GM13977 (cell line): ENCODE data around the gene TMEM97.

Experiments
- DNase-seq: peaks from one replicate; pipeline ENCODE4 v3.0.0; 2012; ENCODE audit warnings: low spot score
- in situ Hi-C: fragments of 300-500 bp; cut with MboI; formaldehyde crosslinking; loops from one replicate; pipeline ENCODE4 v1.12.0; 2022; ENCODE audit warnings: low sequenced_read_pairs, low pct_unique_long_range_greater_than_20kb, mixed read lengths, inconsistent platforms; ENCODE audit not compliant: unreplicated experiment
- TF ChIP-seq, protein P1 (sequence below): IDR thresholded peaks from 2 replicates; pipeline ENCODE4 v1.5.1; 2012; ENCODE audit warnings: mild to moderate bottlenecking, control low read depth; ENCODE audit not compliant: insufficient read depth; ENCODE audit errors: extremely low read depth, missing control alignments

TMEM97 gene

DNA sequence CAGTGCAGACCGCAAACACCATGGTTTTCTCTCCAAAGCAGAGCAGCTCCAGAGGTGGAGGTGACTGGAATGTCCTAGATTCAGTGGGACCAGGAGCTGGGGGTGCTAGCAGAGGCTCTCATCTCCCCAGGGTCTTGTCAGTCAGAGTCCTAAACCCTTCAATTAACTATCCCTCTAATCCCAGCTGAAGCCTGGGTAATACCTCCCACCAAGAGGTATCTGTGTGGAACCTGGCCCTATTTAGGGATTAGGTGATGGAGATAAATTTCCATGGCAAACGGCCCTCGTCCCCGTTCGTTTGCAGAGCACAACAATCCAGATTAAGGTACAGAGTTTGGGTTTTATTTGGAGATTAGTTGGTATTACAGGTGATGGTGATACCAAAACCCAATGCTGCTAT, 44.2 kb downstream of the TMEM97 start:
- in situ Hi-C loops, result no loop called here
- no peak for DNase-seq
- TF ChIP-seq, protein P1, sequence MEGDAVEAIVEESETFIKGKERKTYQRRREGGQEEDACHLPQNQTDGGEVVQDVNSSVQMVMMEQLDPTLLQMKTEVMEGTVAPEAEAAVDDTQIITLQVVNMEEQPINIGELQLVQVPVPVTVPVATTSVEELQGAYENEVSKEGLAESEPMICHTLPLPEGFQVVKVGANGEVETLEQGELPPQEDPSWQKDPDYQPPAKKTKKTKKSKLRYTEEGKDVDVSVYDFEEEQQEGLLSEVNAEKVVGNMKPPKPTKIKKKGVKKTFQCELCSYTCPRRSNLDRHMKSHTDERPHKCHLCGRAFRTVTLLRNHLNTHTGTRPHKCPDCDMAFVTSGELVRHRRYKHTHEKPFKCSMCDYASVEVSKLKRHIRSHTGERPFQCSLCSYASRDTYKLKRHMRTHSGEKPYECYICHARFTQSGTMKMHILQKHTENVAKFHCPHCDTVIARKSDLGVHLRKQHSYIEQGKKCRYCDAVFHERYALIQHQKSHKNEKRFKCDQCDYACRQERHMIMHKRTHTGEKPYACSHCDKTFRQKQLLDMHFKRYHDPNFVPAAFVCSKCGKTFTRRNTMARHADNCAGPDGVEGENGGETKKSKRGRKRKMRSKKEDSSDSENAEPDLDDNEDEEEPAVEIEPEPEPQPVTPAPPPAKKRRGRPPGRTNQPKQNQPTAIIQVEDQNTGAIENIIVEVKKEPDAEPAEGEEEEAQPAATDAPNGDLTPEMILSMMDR, result no peak

DNA sequence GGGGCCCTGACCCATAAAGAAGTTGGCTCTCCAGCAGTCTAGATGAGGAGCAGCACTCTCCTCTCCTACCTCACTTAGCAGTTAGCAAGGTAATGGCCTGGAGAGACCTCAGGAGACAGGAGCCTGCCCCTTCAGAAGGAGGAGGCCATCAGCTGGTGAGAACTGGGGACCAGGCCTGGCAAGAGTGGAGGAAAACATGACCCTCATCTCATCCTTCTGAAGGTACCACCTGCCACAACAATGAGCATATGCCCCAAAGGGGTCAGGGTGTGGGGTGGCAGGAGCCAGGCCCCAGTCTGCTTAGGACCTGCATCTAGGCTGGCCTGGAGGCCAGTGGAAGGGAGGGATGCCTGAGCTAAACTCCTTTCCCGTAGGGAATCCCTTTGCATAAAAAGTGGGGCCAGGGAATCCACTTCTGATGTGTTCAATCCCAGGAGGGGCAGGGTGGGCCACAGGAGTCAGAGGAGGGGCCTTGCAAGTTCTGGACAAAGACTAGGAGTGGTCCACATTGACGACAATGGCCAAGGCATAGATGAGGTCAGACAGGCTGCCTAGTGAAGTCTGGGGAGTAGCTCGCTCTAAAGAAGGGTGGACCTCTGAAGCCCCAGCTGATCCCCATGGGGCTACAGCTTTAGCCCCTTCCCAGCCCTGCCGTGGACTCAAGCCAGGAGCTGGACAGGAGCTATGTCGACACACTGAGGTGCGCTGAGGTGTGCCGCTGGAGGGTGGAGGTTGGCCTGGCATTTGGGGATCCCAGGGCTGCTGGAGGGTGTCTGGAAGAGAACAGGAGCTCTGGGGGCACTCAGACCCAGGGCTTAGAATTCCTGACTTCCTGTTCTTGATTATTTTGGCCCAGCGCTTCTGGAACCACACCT, 45.0 kb downstream of the TMEM97 start:
- in situ Hi-C loops, result no loop called here

DNA sequence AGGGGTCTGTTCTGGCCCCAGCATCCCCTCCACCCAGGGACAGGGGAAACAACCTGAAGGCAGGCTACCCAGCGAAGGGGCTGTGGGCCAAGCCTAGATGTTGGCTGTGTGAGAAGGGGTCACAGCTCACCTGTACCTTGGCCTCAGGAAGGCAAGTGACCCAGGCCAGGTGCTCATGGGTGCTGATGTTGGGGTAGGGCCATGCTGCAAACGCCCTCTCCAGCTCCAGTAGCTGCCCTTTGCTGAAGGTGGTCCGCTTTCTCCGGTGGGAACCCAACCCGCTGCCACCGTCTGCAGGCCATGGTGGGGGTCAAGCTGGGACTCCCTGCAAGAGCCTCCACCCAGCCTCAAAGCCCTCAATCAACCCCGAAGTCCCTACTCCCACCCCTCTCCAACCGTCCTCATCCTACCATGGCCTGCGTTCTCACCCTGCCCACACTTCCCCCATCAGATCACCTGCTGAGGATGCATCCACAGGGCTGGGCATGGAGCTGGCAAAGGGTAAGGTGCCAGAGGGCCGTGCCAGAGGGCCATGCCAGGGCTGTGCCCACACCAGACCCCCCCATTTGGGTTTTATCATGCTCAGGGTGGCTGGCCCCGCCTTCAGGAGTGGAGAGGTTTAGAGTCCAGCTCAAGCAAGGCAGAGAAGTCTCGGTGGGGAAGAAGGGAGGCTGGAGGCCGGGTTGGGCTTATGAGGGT, 45.8 kb downstream of the TMEM97 start, which contains the start of gene SEBOX:
TSS of gene SEBOX (minus strand) at position 535 of the 699 bp plus-strand sequence. CDS start at position 487, 48 bp downstream.
- DNase-seq, result no peak
- TF ChIP-seq, protein P1, result no peak
- in situ Hi-C loops, result no loop called here

More for the DNA sequence above, 45.0 kb downstream of the TMEM97 start:
- TF ChIP-seq, protein P1, result no peak
- no peak for DNase-seq

DNA sequence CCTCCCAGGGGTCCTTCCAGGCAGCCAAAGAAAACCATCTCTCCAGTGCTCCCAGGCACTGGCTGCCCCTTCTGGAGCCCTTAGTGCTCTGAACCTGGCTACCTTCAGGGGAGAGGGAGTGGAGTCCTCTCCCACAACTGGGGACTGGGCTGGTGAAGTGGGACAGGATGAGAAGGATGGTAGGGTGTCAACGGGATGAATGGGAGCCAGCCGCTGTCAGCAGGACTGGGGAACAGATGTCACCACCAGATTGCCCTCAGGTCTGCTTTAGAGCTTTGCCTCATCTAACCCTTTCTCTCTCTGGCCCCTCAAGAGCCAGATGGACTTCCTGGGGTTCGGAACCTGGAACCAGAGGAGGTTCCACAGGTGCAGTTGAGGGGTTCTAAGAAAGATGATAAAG, 46.5 kb downstream of the TMEM97 start:
- DNase-seq, result no peak
- in situ Hi-C loops, result no loop called here
- TF ChIP-seq, protein P1, result no peak

DNA sequence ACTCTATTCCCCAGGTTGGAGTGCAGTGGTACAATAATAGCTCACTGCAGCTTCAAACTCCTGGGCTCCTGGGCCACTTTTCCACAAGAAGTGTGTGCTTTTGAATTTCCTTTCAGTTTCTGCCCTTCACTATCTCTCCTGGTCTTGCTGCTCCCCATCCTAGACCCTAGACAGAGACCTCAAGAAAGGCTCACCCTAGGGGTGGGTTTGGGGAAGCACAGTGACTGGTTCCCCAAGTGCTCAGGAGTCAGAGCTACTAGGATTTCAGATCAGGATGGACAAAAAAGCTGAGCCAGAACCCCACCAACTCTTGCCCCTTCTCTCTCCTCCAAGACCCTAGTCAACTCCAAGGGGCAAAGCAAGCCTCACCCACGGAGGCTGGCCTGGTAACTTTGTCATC, 47.6 kb downstream of the TMEM97 start:
- in situ Hi-C loops, result no loop called here
- TF ChIP-seq, protein P1, result peak; percentile 5
- DNase-seq, result no peak

DNA sequence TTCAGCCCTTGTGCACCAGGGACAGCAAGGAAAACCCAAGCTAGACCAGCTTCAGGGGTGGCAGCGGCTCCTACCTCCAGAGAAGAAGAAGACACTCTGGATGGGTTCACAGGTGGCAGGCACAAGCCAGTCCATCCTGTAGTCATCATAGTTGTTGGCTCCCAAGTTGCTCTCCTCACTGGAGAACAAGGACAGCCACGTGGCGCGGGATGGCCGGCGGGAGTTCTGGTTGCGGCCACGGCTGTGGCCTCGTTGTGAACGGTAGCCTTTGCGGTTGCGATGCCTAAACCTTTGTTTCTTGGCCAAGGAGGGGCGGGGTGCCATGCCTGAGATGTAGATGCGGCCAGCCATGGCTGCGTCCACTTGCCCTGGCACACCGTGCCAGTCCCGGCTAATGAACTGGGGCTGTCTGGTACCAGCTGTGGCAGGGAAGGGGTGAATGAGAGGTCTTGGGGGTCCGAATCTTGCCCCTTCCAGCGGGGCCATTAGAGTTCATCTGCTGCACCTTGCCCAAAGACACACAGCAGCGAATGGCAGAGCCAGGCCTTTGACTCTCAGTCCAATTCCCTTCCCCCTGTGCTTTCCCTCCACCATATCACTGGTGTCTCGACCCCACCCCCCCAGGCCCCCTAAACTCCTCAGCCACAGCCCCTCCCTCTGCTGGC, 48.8 kb downstream of the TMEM97 start:
- TF ChIP-seq, protein P1, result no peak
- in situ Hi-C loops, result no loop called here
- DNase-seq, result no peak
